ENCODE results near the gene SFXN5. TPM values are rescaled to one million over a fixed set of nuclear protein-coding genes. Genes with fewer than 3 reads are reported as not detected.

SFXN5 gene
- total RNA-seq, 1 donor from 2014 or later = 9.5 TPM

DNA sequence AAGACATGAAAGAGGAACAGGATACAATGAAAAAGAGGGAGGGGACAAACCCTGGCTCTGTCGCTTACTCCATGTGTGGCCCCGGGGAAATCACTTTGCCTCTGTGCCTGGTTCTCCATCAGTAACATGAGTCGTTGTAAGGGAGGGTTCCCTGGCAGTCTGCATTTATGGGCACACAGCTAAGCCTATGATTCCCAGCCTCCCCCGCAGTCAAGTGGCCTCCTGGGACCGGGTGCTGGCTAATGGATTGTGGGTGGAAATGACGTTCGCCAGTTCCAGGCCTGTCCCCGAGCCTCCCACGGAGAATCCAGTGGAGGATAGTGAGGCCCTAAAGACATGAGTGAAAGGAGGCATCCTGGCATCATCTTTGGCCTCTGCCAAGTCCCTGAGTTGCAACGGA is 42.7 kb downstream of the SFXN5 start:
- Mint-ChIP-seq H3K4me3 (no peak overlapping the region), H3K27ac (no peak overlapping the region), H3K27me3 (ENCODE audit: insufficient read depth) (no peaks in the 10 kb centered on the region), H3K4me1 (ENCODE audit: low read depth) (no peaks in the 10 kb centered on the region), H3K36me3 (ENCODE audit: low read depth) (no peaks in the 10 kb centered on the region), H3K9me3 (no peaks in the 10 kb centered on the region)
- no peak for DNase-seq (ENCODE audit: low spot score)
- intact Hi-C loops (cut with micrococcal nuclease) = no loop called here

DNA sequence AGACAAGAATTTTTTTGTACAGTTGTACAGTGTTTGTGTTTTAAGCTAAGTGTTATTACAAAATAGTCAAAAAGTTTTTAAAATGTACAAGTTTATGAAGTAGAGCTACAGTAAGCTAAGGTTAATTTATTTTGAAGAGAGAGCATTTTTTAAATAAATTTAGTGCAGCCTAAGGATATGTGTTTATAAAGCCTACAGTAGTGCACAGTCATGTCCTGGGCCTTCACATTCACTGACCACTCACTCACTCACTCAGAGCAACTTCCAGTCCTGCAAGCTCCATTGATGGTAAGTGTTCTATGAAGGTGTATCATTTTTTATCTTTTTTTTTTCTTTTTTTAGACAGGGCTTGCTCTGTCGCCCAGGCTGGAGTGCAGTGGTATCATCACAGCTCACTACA is 44.2 kb downstream of the SFXN5 start:
- H3K27ac Mint-ChIP-seq = no peak overlapping the region
- H3K4me3 Mint-ChIP-seq = no peak overlapping the region
- H3K4me1 Mint-ChIP-seq (ENCODE audit: low read depth) = no peaks in the 10 kb centered on the region
- peaks cover 2% of the 10 kb centered on the region for H3K27me3 Mint-ChIP-seq (ENCODE audit: insufficient read depth)
- H3K36me3 Mint-ChIP-seq (ENCODE audit: low read depth) = no peaks in the 10 kb centered on the region
- intact Hi-C loops (cut with micrococcal nuclease) = no loop called here
- no peak for DNase-seq (ENCODE audit: low spot score)
- H3K9me3 Mint-ChIP-seq = no peaks in the 10 kb centered on the region

DNA sequence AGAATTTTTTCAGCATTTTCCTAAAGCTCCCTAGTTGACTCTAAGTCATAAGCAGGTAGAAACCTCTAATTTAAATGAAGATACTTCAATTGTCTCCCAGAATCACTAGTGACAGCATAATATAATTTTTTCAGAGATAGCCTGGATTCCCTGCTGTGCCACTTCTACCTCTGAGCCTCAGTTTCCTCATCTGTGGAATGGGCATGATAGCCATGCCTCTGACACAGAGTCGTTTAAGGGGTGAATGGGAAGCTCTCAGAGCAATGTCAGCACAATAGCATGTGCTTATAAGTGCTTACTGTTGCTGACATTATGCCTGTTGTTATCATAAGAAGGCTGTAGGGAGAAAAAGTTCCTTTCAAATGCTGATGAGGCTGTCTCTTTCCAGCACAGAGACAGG is 48.0 kb downstream of the SFXN5 start:
- no peaks in the 10 kb centered on the region for H3K4me1 Mint-ChIP-seq (ENCODE audit: low read depth)
- H3K27me3 Mint-ChIP-seq (ENCODE audit: insufficient read depth) = peaks cover 2% of the 10 kb centered on the region
- no peaks in the 10 kb centered on the region for H3K36me3 Mint-ChIP-seq (ENCODE audit: low read depth)
- no peak overlapping the region for H3K4me3 Mint-ChIP-seq
- DNase-seq (ENCODE audit: low spot score) = no peak
- H3K27ac Mint-ChIP-seq = no peak overlapping the region
- intact Hi-C loops (cut with micrococcal nuclease) = no loop called here
- no peaks in the 10 kb centered on the region for H3K9me3 Mint-ChIP-seq

DNA sequence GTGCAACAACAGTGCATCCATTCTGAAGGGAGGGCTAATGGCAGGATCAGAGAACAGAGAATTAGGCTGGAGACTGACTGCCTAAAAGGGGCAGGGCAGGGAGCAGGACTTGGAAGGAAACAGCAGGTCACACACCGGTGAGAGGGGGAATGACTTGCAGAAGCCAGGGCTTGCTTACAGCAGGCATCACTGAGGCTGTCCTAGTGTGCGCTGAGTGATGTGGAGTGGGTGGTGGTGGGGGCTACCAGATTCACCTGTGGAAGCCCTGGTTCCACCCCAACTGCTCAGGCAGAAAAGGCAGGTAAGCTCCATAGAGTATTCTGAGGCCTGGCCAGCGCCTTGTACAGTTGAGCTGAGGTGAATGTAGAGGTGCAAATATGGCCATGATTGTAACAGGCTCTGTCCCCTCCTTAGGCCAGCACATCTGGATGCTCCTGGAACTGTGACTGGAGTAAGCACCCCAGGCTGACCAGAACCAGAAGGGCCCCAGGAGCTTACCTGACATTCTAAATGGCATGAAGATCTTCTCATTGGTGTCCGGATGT is 49.4 kb downstream of the SFXN5 start:
- Mint-ChIP-seq H3K27ac (no peak overlapping the region), H3K36me3 (ENCODE audit: low read depth) (no peaks in the 10 kb centered on the region), H3K4me3 (no peak overlapping the region), H3K4me1 (ENCODE audit: low read depth) (no peaks in the 10 kb centered on the region), H3K9me3 (no peaks in the 10 kb centered on the region), H3K27me3 (ENCODE audit: insufficient read depth) (peaks cover 2% of the 10 kb centered on the region)
- intact Hi-C loops (cut with micrococcal nuclease) = no loop called here
- DNase-seq (ENCODE audit: low spot score) = no peak

DNA sequence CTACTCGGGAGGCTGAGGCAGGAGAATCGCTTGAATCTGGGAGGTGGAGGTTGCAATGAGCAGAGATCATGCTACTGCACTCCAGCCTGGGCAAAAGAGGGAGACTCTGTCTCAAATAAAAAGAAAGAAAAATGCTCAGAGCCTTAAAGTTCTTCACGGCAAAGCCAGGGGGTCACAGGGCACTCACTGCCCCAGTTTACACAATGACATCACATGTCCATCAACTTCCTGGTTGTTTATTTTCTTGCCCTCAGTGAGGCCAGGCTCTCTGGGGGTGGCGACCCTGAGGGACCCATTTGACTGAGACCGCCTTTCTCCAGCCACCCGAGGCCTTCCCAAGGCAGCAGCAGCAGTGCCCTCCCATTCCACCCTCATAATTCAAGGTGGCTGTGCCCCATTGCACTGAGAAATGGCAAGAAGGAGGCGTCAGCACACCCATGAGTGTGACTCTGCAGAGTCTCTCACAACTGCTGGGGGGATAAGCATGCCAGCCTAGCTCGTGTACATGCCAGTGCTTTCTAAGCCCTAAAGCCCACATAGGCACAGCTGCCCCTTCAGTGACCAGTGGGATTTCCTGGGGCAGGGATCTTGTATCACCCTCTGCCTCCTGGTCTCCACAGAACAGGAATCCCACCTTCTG is 50.0 kb downstream of the SFXN5 start:
- DNase-seq (ENCODE audit: low spot score) = no peak

DNA sequence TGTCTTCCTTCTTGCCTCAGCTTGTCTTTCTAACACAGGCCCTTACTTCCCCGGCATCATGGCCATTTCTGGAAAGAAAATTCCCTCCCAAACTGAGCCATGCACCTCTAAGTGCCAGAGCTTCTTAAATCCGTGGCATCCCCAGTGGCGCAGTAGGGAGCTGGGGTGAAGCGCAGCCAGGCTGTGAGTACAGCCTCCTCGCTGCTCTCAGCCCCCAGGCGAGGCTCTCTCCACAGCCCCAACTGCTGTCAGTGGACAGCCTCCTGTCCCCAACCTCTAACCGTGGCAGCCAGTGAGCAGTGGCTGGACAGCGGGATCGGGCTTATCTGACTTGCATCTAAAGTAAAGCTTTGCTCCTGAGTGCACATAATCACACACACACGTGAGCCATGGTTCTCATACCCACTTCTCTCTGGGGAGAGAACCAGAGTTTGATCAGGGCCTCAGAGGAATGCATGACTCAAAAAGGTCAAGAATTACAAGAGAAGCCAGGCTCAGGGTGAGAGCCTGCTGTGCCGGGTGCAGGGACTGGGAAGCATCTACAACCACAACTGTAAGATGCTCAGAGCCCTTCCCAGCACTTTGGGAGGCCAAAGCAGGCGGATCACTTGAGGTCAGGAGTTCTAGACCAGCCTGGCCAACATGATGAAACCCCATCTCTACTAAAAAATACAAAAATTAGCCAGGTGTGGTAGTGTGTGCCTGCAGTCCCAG is 50.7 kb downstream of the SFXN5 start:
- H3K9me3 Mint-ChIP-seq = no peaks in the 10 kb centered on the region
- H3K4me1 Mint-ChIP-seq (ENCODE audit: low read depth) = no peaks in the 10 kb centered on the region
- H3K4me3 Mint-ChIP-seq = no peak overlapping the region
- peaks cover 2% of the 10 kb centered on the region for H3K27me3 Mint-ChIP-seq (ENCODE audit: insufficient read depth)
- DNase-seq (ENCODE audit: low spot score) = no peak
- no peak overlapping the region for H3K27ac Mint-ChIP-seq
- intact Hi-C loops (cut with micrococcal nuclease) = no loop called here
- H3K36me3 Mint-ChIP-seq (ENCODE audit: low read depth) = no peaks in the 10 kb centered on the region

More for the DNA sequence above, 50.0 kb downstream of the SFXN5 start:
- intact Hi-C loops (cut with micrococcal nuclease) = no loop called here
- no peak overlapping the region for H3K27ac Mint-ChIP-seq
- no peaks in the 10 kb centered on the region for H3K9me3 Mint-ChIP-seq
- no peaks in the 10 kb centered on the region for H3K4me1 Mint-ChIP-seq (ENCODE audit: low read depth)
- H3K36me3 Mint-ChIP-seq (ENCODE audit: low read depth) = no peaks in the 10 kb centered on the region
- peaks cover 2% of the 10 kb centered on the region for H3K27me3 Mint-ChIP-seq (ENCODE audit: insufficient read depth)
- no peak overlapping the region for H3K4me3 Mint-ChIP-seq

DNA sequence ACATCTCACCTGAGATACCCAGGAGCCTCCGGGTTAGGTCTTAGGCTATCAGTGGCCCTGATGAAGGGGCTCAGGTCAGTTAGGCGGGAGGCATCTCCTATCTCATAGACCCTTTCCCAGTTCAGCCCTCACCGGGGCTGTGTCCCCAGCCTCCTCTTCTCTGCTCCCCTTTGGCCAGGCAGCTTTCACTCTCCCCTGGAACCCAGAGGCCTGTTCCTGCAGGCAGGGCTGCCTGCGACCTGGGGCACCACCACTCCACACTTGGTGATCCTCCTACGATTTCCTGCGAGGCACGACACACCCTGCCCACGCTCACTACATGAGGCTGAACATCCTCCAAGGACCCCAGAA is 51.2 kb downstream of the SFXN5 start:
- peaks cover 2% of the 10 kb centered on the region for H3K27me3 Mint-ChIP-seq (ENCODE audit: insufficient read depth)

DNA sequence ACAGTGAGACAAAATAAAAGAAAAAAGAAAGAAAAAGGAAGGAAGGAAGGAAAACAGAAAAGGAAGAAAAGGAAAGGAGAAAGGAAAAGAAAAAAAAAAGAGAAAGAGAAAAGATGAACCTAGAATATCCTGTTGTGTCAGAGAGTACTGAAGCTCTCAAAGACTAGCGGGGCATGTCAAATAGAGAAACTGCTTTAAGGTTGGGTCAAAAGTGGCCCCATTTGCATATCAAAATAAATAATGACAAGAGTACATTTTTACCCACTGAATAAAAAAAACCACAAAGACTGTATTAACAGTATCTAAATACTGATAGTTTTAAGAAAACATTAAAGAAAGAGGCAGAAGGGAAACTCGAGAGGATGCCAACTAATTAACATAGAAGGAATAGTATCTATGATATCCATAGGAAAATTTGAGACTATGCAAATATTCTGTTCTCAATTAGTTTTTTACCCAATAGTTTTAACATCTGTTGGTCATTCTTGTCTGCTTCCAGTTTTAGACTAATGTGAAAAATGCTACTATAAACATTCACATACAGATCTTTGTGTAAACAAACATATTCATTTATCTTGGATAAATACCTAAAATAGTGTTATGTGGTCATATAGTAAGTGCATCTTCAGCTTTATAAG is 53.2 kb downstream of the SFXN5 start:
- Mint-ChIP-seq H3K36me3 (ENCODE audit: low read depth) (no peaks in the 10 kb centered on the region), H3K4me3 (no peak overlapping the region), H3K27me3 (ENCODE audit: insufficient read depth) (peaks cover 14% of the 10 kb centered on the region), H3K27ac (no peak overlapping the region), H3K4me1 (ENCODE audit: low read depth) (no peaks in the 10 kb centered on the region), H3K9me3 (no peaks in the 10 kb centered on the region)
- intact Hi-C loops (cut with micrococcal nuclease) = no loop called here
- DNase-seq (ENCODE audit: low spot score) = no peak

More for the DNA sequence above, 51.2 kb downstream of the SFXN5 start:
- intact Hi-C loops (cut with micrococcal nuclease) = no loop called here
- no peaks in the 10 kb centered on the region for H3K9me3 Mint-ChIP-seq
- H3K36me3 Mint-ChIP-seq (ENCODE audit: low read depth) = no peaks in the 10 kb centered on the region
- DNase-seq (ENCODE audit: low spot score) = no peak
- no peaks in the 10 kb centered on the region for H3K4me1 Mint-ChIP-seq (ENCODE audit: low read depth)
- H3K4me3 Mint-ChIP-seq = no peak overlapping the region
- H3K27ac Mint-ChIP-seq = no peak overlapping the region

DNA sequence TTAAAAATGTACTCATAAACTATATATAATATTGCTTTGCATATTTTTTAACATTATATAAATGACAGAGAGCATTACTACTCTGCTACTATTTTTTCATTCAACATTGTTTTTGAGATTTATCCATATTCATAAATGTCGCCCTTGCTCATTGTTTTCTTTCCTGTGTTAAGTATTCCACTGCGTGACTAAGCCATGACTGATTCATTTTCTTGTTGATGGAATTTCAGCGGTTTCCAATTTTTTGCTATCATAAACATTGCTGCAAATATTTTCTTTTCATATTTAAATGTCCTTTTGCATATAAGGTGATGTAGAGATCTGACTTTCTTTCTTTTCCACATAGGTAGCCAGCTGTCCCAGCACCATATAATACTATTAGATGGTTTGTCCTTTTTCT is 57.6 kb downstream of the SFXN5 start:
- Mint-ChIP-seq H3K9me3 (no peaks in the 10 kb centered on the region), H3K27me3 (ENCODE audit: insufficient read depth) (peaks cover 28% of the 10 kb centered on the region), H3K4me1 (ENCODE audit: low read depth) (no peaks in the 10 kb centered on the region), H3K36me3 (ENCODE audit: low read depth) (no peaks in the 10 kb centered on the region), H3K4me3 (no peak overlapping the region), H3K27ac (no peak overlapping the region)
- intact Hi-C loops (cut with micrococcal nuclease) = no loop called here
- DNase-seq (ENCODE audit: low spot score) = no peak

DNA sequence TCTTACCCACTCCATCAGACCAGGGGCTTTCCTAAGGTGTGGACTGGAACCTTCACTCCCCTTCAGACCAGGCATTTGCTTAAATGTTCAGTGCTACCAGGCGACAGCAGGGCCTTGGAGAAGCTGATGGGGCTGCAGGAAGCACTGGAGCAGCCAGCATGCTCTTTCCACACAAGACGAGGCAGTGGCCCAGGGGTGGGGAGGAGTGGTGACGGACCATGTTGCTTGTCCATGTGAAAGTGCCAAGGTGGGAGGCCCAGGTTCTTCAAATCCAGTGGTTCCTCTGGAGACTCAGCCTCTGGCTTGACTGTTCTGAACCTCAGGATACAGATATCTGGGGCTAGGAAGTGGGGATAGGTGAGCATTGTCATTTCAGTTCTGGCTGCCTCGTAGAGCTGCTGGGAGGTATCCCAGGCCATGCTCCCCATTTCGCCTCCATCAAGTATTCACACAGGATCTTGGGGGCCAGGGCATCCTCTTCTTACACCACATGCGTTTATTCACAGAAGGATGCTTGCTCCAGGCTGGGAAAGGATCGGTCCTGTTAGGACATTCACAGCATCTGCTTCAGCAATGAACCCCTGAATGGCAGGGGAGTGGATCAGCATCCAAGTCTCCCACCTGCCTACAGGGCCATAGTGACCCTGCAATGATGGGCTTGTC is 62.2 kb downstream of the SFXN5 start:
- H3K27ac Mint-ChIP-seq = no peak overlapping the region
- H3K9me3 Mint-ChIP-seq = no peaks in the 10 kb centered on the region
- no peak overlapping the region for H3K4me3 Mint-ChIP-seq
- no peaks in the 10 kb centered on the region for H3K36me3 Mint-ChIP-seq (ENCODE audit: low read depth)
- peaks cover 22% of the 10 kb centered on the region for H3K27me3 Mint-ChIP-seq (ENCODE audit: insufficient read depth)
- no peaks in the 10 kb centered on the region for H3K4me1 Mint-ChIP-seq (ENCODE audit: low read depth)
- no peak for DNase-seq (ENCODE audit: low spot score)
- intact Hi-C loops (cut with micrococcal nuclease) = no loop called here

DNA sequence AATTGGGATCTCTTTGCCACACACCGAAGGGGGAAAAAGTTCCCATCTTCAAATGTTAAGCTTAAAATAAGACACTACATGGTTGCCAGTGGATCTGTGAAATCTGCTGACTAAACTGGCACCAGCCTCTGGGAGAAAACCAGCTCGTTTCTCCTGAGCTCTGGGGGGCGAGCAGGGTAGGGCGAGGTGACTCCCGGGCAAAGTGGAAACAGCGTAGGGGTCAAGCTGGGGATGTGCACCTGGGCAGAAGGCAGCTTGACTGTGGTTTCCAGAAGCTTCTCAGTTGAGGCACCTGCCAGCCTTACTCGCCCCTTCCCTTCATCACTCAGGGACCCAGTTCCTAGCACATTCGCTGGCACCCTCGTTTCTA is 62.8 kb downstream of the SFXN5 start:
- Mint-ChIP-seq H3K27ac (no peak overlapping the region), H3K4me1 (ENCODE audit: low read depth) (no peaks in the 10 kb centered on the region)
- DNase-seq (ENCODE audit: low spot score) = no peak

DNA sequence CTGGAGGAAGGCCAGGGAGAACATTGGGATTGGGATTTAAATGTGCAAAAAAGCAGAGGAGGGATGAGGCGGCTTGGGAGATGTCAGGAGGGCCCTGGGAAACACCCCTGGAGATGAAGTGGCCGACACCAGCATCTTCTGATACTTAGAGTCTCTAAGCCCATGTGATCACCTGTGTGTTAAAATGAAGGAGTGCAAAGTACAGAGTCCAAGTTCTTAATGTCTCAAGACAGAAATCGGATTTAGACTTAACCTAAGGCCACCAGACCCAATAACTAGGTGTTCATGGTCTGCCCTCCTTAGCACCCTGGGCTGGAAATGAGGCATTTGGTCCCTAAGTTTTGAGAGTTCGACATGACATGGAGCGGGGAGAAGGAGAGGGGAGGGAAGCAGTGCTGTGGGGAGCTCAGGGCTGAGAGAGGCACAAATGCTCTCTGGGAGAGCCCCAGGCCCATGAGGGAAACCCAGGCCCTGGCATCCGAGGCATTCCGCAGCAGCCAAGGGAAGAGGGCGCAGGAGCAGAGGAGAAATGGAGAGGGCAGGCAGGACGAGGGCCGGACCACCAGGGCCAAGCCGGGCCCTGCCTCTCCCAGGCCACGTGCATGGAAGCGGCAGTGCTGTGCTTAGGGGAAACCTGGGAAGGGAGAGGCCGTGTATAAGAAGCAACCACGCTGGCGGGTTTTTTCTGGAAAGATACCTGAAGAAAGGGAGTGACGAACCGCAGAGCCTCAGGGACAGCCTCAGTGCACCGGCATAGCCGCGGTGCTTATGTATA is 63.3 kb downstream of the SFXN5 start:
- DNase-seq (ENCODE audit: low spot score) = no peak
- Mint-ChIP-seq H3K9me3 (no peaks in the 10 kb centered on the region), H3K36me3 (ENCODE audit: low read depth) (no peaks in the 10 kb centered on the region), H3K4me1 (ENCODE audit: low read depth) (no peaks in the 10 kb centered on the region), H3K27ac (no peak overlapping the region), H3K27me3 (ENCODE audit: insufficient read depth) (peaks cover 16% of the 10 kb centered on the region), H3K4me3 (no peak overlapping the region)
- intact Hi-C loops (cut with micrococcal nuclease) = no loop called here

More for the DNA sequence above, 62.8 kb downstream of the SFXN5 start:
- H3K36me3 Mint-ChIP-seq (ENCODE audit: low read depth) = no peaks in the 10 kb centered on the region
- H3K4me3 Mint-ChIP-seq = no peak overlapping the region
- intact Hi-C loops (cut with micrococcal nuclease) = no loop called here
- peaks cover 18% of the 10 kb centered on the region for H3K27me3 Mint-ChIP-seq (ENCODE audit: insufficient read depth)
- no peaks in the 10 kb centered on the region for H3K9me3 Mint-ChIP-seq
